Activated T-helper 1 cell treated with anti-CD3 and anti-CD28 coated beads, Interleukin-2, amount 50 U/mL, for 16 hours (primary cell): ENCODE data around the gene MAGEH1.
A peak's percentile ranks its signal among the peaks of the same experiment; 100 is the strongest.
"Not testable (repeated sequence)": the region's sequence is repeated elsewhere in the genome, so short reads cannot be mapped to it uniquely, and the experiment has no call there.

Experiments
- DNase-seq, 2 donors: peaks; one replicate each; pipeline ENCODE4 v3.0.0-alpha.2; 2020; ENCODE audit warnings: low read depth in 1 of 2, low spot score in 1 of 2

MAGEH1 gene

GRCh38 chrX:55451990-55452832 is at the start of gene MAGEH1:
Gene MAGEH1 (plus strand): TSS chrX:55452127. CDS start chrX:55452375, 248 bp downstream.
- peak; percentile 41 to 59 for DNase-seq

- DNase-seq = not testable (repeated sequence)
Measured at GRCh38 chrX:55427079-55427478, 24.8 kb upstream of the MAGEH1 start.

DNA sequence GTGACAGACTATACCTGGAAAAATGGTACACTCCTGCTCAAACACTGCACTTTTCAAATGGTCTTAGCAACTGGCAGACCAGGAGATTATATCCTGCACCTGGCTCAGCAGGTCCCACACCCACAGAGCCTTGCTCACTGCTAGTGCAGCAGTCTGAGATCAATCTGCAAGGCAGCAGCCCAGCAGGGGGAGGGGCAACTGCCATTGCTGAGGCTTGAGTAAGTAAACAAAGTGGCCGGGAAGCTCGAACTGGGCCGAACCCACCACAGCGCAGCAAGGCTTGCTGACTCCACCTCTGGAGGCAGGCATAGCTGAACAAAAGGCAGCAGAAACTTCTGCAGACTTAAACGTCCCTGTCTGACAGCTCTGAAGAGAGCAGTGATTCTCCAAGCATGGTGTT is 8.5 kb upstream of the MAGEH1 start:
- DNase-seq = not testable (repeated sequence)

DNA sequence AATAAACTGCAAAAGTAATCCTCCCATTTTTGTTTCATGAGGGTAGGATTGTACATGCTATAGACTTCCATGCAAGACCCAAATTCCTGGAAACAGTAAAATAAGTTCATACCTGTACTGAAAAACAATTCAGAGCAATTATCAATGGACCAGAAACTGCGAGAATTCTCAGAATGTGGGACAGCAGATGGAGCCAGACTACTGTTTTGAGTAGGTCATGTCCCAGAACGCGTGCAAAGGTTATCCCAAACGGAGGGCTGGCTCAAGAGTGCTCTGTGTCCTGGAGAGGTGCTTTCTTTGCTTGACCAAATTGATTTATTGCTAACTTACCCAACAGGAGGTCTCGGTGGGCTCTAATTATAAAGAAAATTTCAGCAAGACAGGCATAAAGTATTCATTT is 1.7 kb upstream of the MAGEH1 start:
- DNase-seq = no peak

DNA sequence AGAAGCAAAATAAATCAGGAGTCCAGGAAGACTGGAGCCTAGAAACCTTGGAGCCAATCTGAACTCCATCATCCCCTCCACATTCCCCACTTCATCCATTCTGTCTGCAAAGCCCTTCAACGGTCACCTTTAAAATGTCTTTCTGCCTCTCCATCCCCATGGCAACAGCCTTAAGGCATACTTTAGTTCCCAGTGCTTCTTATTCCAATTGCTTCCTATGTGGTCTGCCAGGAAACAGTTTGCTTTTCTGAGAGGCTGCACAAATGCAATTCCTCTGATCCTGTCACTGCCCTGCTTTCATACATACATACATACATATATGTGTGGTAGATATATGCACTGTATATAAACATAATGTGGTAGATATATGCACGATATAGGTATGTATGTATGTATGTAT is 786 bp upstream of the MAGEH1 start:
- no peak for DNase-seq

GRCh38 chrX:55451626-55451989 is 319 bp upstream of the MAGEH1 start:
- DNase-seq = no peak

- no peak for DNase-seq
Measured at GRCh38 chrX:55452833-55453124, 852 bp downstream of the MAGEH1 start.

GRCh38 chrX:55455708-55456107 is 3.8 kb downstream of the MAGEH1 start:
- not testable (repeated sequence) for DNase-seq

DNA sequence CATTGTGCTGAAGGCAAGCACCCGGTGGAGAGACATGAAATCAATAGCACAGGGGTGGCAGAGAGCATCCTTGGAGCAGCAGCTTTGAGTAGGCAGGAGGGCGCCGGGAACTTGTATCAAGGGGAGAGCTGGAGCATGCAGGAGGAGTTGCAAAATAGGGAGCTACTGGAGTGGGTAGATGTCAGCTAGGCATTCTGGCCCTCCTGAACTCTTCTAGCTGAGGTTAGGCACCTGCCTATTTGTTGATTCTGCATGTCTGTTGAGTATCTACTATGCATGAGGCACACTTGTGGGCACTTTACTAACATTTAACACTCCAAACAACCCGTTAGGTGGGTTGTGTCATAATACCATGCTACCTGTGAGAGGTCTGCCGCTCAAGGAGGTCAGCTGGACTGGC is 7.5 kb downstream of the MAGEH1 start:
- DNase-seq = not testable (repeated sequence)

DNA sequence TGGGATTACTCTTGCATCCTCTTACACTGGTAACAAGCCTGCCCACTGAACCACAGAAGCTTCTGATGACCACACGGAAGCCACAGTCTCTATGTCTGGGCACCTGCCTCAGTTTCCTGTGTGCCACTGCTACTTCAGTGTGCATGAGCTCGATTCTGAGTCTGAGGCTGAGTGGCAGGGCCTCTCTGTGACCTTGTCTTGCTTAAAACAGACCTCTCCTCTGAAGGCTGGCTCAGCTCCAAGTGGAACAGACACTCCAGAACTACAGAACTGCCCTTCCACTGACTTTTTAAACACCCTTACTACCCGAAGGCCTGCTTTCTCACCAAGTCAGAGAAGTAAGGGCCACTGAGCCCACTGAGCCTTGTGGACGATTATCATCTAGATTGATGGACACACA is 8.0 kb downstream of the MAGEH1 start:
- DNase-seq = not testable (repeated sequence)

- not testable (repeated sequence) for DNase-seq
Measured at GRCh38 chrX:55464050-55464449, 12.1 kb downstream of the MAGEH1 start.

GRCh38 chrX:55465108-55465507 is 13.2 kb downstream of the MAGEH1 start:
- DNase-seq = not testable (repeated sequence)

GRCh38 chrX:55465791-55466190 is 13.9 kb downstream of the MAGEH1 start:
- not testable (repeated sequence) for DNase-seq

DNA sequence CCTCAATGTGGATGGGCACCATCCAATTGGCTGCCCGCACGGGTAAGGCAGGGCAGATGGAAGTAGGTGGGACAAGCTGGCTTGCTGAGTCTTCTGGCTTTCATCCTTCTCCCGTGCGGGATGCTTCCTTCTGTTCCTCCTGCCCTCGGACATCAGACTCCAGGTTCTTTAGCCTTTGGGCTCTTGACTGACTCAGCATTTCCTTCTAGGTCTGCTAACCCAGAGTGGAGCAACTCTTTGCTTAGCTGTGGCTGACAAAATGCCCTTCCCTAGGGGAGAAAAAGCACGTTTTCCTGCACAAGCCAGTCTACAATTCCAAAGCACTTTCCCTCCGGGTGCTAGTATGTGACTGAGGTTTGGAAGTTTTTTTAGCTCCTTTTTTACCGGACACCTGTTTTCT is 28.0 kb downstream of the MAGEH1 start:
- DNase-seq = not testable (repeated sequence)

DNA sequence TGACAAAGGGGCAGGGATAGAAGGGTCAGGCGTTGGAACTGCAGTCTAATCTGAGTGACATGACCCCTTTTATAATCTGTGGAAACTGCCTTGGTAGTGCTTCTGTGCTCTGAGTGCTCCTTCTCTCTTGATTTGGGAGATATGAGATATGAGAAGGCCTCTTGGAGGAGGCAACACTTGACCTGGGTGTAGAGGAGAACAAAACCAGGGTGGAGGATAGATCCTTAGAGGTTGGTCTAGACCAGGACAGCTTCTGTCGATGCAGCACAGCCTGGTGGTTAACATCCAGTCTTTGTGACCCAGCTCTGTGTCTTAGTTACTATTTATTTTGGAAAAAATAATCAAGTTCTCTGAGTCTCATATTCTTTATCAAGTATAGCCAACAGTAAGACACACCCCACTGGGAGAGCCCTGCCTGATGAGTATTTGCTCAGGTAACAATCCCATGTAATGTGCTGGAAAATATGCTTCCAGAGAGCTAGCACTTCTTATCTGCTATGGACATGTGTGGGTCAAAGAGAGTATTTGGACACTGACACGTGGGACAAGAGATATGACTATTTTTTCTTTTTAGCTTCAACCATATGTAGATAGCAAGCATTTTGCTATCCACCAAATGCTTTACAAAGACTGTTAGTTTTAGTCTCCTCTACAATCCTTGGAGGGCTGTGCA is 28.6 kb downstream of the MAGEH1 start:
- no peak for DNase-seq

GRCh38 chrX:55484948-55485347 is 33.0 kb downstream of the MAGEH1 start:
- no peak for DNase-seq

- no peak for DNase-seq
Measured at GRCh38 chrX:55486736-55487135, 34.8 kb downstream of the MAGEH1 start.

- DNase-seq = no peak
Measured at GRCh38 chrX:55487143-55487542, 35.2 kb downstream of the MAGEH1 start.

DNA sequence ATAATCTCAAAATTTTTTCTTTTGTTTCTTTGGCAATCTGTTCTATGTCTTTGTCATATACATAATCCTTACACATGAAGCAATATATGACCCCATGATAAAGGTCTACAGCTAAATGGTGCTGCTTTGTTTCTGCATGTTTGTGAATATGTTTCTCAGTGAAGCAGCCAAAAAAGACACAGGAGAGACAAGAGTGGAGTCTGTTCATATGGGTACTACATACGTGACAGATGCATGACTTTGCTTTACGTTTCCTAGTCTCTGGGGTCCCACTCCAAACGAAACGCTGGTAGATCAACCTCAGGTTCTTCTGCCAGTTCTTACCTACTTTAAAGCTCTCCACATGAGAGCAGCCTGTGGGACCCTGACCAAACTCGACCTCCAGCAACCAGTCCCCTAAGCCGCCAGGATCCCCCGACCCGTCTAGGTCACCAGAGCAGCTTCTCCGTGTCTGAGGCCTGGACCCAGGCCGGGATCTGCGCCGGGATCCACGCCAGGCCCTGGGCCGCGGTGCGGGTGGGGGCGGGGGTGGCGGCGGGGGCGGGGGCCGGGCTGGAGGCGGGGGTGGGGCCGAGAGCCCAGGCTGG is 36.2 kb downstream of the MAGEH1 start:
- no peak for DNase-seq

DNA sequence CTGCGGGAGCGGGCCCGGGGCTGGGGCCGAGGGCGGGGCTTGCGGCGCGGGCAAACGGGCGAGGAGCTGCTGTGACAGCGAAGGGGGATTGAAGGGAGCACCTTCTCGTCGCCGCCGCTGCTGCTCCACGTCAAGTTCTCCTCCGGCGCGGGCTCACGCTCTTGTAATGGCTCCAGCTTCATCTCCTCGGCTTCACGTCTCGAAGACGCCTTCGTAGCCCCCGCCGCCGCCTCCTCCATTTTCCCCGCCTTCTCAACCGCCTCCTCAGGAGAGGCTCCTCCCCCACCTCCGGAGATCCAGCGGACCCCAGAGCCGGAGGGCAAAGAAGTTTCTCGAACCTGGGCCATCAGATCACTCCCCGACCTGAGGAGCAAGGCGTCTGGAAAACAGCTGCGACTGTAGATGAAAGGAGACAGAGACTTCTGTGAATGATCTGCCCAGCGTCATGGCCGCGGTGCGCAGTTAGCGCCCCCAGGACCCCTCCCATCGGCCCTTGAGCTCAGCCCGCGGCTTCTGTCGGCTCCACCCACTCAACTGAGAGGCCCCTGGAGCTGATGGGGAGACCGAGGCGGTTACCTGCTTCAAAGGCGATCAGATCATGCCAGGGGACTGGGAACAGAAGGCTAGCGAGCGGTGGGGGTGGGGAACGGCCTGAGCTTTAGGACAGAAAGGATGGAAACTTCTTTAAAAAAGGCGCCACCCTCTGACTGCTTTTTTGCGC is 36.8 kb downstream of the MAGEH1 start:
- peak; percentile 25 to 36 for DNase-seq

- peak; percentile 2 to 4 for DNase-seq
Measured at GRCh38 chrX:55489314-55490009, 37.5 kb downstream of the MAGEH1 start, which contains the start of gene USP51. Gene USP51 (minus strand): TSS chrX:55489848. CDS start chrX:55488939, 909 bp downstream.
